Breast epithelium (tissue), 4 donors: Measurements from ENCODE around the gene OR10H2. TPM values are rescaled to one million over a fixed set of nuclear protein-coding genes. Genes with fewer than 3 reads are reported as not detected.

Experiments
- DNase-seq, 2 donors: peaks; one replicate each; pipeline ENCODE4 v3.0.0-alpha.2; 2019; ENCODE audit warnings: low spot score in 2 of 2
- H3K27ac ChIP-seq, 2 donors: fragments of 200-600 bp; sonication (generic) in 1 of 2; one replicate each; pipeline ENCODE4 v1.5.1; 2016 to 2019; ENCODE audit warnings: mild to moderate bottlenecking in 1 of 2
- H3K27me3 ChIP-seq, 2 donors: fragments of 200-600 bp; sonication (generic) in 1 of 2; one replicate each; pipeline versions ENCODE4 v1.5.1 to v1.6.0; 2017 to 2019; ENCODE audit warnings: control low read depth in 1 of 2, mild to moderate bottlenecking in 1 of 2
- H3K36me3 ChIP-seq: fragments of 200-600 bp; one replicate; pipeline ENCODE4 v1.5.1; 2019
- H3K4me1 ChIP-seq, 2 donors: fragments of 200-600 bp; sonication (generic); one replicate each; pipeline ENCODE4 v1.5.1; 2016 to 2019; ENCODE audit warnings: control low read depth in 1 of 2
- H3K4me3 ChIP-seq, 3 donors: fragments of 200-600 bp; sonication (generic); 1 replicate in 2 of 3; 2 replicates in 1 of 3; pipeline ENCODE4 v1.5.1; 2016 to 2019; ENCODE audit warnings: mild to moderate bottlenecking in 3 of 3, moderate library complexity in 2 of 3
- H3K9me3 ChIP-seq, 2 donors: fragments of 200-600 bp; sonication (generic) in 1 of 2; one replicate each; pipeline ENCODE4 v1.5.1; 2016 to 2019; ENCODE audit warnings: control low read depth in 1 of 2
- POLR2A ChIP-seq: fragments of 450-650 bp; IDR thresholded peaks from one replicate; pipeline ENCODE4 v1.6.1; 2016; ENCODE audit warnings: antibody characterized with exemption, mild to moderate bottlenecking, moderate library complexity
- POLR2AphosphoS5 ChIP-seq, 3 donors: sonication (generic); formaldehyde crosslinking; IDR thresholded peaks; one replicate each; pipeline ENCODE4 v1.6.1; 2017; ENCODE audit warnings: antibody characterized with exemption in 3 of 3
- intact Hi-C: fragments of 100-400 bp; cut with DNase I; formaldehyde crosslinking; loops from one replicate; pipeline ENCODE4 v1.15.1; 2023; ENCODE audit warnings: low total_unique reads
- total RNA-seq, 3 donors: library from RNA; depleted of rRNA; stranded (reverse); fragments of >200 nt; gene quantifications; one replicate each; pipeline ENCODE4 v1.1.0, GENCODE V29; 2016
- TF ChIP-seq, protein P1 (sequence below), 3 donors: fragments of 450-650 bp; IDR thresholded peaks; one replicate each; pipeline ENCODE4 v1.5.1; 2016 to 2017; ENCODE audit warnings: antibody characterized with exemption in 3 of 3, mild to moderate bottlenecking in 3 of 3, moderate library complexity in 3 of 3

The OR10H2 gene
- total RNA-seq, 3 donors from 2014 or later: not detected

DNA sequence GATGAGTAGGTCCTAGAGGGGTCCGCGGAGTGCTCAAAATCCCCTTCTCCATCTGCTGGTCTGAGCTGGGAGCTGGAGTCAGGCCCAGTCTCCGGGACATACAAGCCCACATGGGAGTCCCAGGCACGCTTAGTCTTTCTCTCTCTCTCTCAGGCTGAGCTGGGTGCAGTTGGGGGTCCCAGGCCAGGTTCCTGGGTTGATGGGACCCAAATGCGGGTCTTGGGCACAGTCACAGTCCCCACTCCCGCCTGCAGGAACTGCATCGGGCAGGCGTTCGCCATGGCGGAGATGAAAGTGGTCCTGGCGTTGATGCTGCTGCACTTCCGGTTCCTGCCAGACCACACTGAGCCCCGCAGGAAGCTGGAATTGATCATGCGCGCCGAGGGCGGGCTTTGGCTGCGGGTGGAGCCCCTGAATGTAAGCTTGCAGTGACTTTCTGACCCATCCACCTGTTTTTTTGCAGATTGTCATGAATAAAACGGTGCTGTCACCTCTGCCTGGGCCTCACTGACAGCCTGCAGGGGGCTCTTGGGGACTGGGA lies 31.1 kb upstream of the OR10H2 start:
- DNase-seq: no peak
- Histone ChIP-seq H3K4me1 (no peaks in the 10 kb centered on the region), H3K4me3 (no peak overlapping the region), H3K27me3 (peaks cover 0 to 3% of the 10 kb centered on the region in 2 donors), H3K9me3 (peaks cover 0 to 3% of the 10 kb centered on the region in 2 donors), H3K27ac (no peak overlapping the region), H3K36me3 (no peaks in the 10 kb centered on the region)
- TF ChIP-seq POLR2A (no peak), POLR2AphosphoS5 (IDR thresholded peaks at IDR 0.05) (no peak)
- TF ChIP-seq, protein P1, sequence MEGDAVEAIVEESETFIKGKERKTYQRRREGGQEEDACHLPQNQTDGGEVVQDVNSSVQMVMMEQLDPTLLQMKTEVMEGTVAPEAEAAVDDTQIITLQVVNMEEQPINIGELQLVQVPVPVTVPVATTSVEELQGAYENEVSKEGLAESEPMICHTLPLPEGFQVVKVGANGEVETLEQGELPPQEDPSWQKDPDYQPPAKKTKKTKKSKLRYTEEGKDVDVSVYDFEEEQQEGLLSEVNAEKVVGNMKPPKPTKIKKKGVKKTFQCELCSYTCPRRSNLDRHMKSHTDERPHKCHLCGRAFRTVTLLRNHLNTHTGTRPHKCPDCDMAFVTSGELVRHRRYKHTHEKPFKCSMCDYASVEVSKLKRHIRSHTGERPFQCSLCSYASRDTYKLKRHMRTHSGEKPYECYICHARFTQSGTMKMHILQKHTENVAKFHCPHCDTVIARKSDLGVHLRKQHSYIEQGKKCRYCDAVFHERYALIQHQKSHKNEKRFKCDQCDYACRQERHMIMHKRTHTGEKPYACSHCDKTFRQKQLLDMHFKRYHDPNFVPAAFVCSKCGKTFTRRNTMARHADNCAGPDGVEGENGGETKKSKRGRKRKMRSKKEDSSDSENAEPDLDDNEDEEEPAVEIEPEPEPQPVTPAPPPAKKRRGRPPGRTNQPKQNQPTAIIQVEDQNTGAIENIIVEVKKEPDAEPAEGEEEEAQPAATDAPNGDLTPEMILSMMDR (IDR thresholded peaks at IDR 0.05): no peak
- intact Hi-C loops: no loop called here

DNA sequence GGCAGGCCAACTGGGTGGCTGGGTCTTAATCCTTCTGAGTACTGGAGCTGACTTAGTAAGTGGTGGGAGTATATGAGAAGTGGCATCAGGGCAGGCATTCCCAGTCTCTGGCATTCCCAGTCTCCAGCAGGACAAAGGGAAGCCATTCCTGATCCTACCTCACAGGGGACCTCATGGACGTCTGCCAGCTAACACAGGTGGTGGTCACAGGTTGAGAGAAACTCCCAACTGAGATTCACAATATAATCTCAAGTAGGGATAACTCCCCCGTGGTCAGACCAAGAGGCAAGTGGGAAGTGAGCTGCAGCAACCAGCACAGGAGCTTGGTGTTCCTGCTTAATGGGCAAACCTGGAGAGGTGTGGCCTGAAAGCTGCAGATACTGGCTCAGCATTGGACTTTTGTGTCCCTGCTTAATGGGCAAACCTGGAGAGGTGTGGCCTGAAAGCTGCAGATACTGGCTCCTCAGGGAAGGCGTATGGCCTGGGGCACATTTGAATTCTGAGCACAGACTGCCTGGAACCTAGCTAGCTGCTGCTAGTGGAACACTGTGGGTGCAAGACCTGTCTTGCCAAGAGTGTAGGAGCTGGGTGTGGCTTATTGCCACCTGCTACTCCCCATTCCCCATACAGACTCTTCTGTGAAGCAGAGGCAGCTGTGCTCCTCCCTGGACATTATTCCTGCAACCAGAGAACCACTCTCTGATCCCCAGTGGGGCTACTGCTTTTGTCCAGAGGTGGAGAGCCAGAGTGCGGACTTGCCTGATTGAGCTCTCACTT lies 25.9 kb upstream of the OR10H2 start:
- no peaks in the 10 kb centered on the region for H3K36me3 ChIP-seq
- DNase-seq: no peak
- no peak for TF ChIP-seq POLR2A
- TF ChIP-seq POLR2AphosphoS5 (IDR thresholded peaks at IDR 0.05): no peak
- TF ChIP-seq, protein P1 (IDR thresholded peaks at IDR 0.05): no peak
- no peak overlapping the region for H3K4me3 ChIP-seq
- intact Hi-C loops: no loop called here
- peaks cover 0 to 3% of the 10 kb centered on the region in 2 donors for H3K27me3 ChIP-seq
- peaks cover 0 to 7% of the 10 kb centered on the region in 2 donors for H3K4me1 ChIP-seq
- H3K27ac ChIP-seq: no peak overlapping the region
- H3K9me3 ChIP-seq: peaks cover 0 to 3% of the 10 kb centered on the region in 2 donors

DNA sequence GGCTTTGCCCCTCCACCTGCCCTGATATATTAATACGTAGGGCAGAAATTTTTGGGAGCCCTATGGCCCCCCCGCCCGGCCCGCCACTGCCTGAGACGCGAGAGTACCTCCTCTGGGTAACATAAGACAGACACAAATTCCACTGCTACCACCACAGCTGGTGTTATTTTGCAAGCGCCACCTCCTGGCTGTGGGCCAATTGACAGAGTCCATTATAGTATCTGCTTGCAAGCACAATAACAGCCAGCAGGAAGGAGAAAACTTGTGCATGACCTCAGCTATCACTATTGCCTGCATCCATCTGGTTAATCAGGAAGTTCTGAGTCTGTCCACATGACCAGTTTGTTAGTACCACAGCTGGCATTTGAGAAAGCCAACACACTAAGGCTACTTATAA lies 25.3 kb upstream of the OR10H2 start:
- intact Hi-C loops: no loop called here
- Histone ChIP-seq H3K36me3 (no peaks in the 10 kb centered on the region), H3K27ac (no peak overlapping the region), H3K27me3 (peaks cover 0 to 3% of the 10 kb centered on the region in 2 donors), H3K4me3 (no peak overlapping the region), H3K4me1 (peaks cover 0 to 7% of the 10 kb centered on the region in 2 donors), H3K9me3 (peaks cover 0 to 3% of the 10 kb centered on the region in 2 donors)
- peak; percentile 65 to 69 for DNase-seq
- TF ChIP-seq POLR2A: no peak
- TF ChIP-seq POLR2AphosphoS5 (IDR thresholded peaks at IDR 0.05): no peak
- TF ChIP-seq, protein P1 (IDR thresholded peaks at IDR 0.05): no peak

DNA sequence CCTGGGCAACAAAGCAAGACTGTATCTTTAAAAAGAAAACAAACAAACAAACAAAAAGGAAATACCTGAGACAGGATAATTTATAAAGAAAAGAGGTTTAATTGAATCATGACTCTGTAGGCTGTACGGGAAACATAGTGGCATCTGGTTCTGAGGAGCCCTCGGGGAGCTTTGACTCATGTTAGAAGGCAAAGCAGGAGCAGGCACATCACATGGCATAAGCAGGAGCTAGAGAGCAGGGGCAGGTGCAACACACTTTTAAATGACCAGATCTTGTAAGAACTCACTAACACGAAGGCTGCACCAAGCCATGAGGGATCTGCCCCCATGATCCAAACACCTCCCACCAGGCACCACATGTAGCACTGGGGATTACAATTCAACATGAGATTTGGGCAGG lies 13.2 kb upstream of the OR10H2 start:
- H3K27me3 ChIP-seq: peaks cover 0 to 18% of the 10 kb centered on the region in 2 donors
- no peak for DNase-seq
- TF ChIP-seq, protein P1 (IDR thresholded peaks at IDR 0.05): no peak
- TF ChIP-seq POLR2AphosphoS5 (IDR thresholded peaks at IDR 0.05) (no peak), POLR2A (no peak)
- no peak overlapping the region for H3K4me3 ChIP-seq
- intact Hi-C loops: no loop called here
- no peaks in the 10 kb centered on the region for H3K9me3 ChIP-seq
- no peaks in the 10 kb centered on the region for H3K36me3 ChIP-seq
- H3K27ac ChIP-seq: no peak overlapping the region
- H3K4me1 ChIP-seq: no peaks in the 10 kb centered on the region

DNA sequence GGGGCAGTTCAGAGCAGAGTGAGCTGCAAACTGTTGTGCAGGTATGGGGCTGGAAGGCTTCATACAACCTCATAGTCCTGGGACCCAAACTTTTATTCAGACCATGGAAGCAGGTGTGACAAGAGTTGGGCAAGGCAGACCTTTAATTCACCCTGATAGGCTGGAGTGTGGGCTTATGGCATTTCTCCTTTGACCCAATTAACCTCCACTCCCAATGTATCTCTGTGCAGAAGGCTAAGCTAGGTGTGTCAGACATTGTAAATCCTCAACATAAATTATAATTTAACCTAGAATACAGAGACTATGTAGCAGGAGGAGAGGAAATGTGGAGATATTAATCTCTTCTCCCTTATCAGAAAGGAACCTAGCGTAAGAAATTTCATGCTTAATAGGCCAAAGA lies 12.2 kb upstream of the OR10H2 start:
- Histone ChIP-seq H3K36me3 (no peaks in the 10 kb centered on the region), H3K4me3 (no peak overlapping the region), H3K9me3 (no peaks in the 10 kb centered on the region), H3K27me3 (peaks cover 0 to 28% of the 10 kb centered on the region in 2 donors), H3K27ac (no peak overlapping the region), H3K4me1 (no peaks in the 10 kb centered on the region)
- TF ChIP-seq POLR2A (no peak), POLR2AphosphoS5 (IDR thresholded peaks at IDR 0.05) (no peak)
- TF ChIP-seq, protein P1 (IDR thresholded peaks at IDR 0.05): no peak
- intact Hi-C loops: no loop called here
- no peak for DNase-seq
